ENCODE data around the gene MTHFSD. TPM values are rescaled to one million over a fixed set of nuclear protein-coding genes. Genes with fewer than 3 reads are reported as not detected.
A peak's percentile ranks its signal among the peaks of the same experiment; 100 is the strongest.

The MTHFSD gene
- polyA plus RNA-seq, 3 donors from 2014 or later, result 7.9 to 15.5 (median 12.3) TPM

DNA sequence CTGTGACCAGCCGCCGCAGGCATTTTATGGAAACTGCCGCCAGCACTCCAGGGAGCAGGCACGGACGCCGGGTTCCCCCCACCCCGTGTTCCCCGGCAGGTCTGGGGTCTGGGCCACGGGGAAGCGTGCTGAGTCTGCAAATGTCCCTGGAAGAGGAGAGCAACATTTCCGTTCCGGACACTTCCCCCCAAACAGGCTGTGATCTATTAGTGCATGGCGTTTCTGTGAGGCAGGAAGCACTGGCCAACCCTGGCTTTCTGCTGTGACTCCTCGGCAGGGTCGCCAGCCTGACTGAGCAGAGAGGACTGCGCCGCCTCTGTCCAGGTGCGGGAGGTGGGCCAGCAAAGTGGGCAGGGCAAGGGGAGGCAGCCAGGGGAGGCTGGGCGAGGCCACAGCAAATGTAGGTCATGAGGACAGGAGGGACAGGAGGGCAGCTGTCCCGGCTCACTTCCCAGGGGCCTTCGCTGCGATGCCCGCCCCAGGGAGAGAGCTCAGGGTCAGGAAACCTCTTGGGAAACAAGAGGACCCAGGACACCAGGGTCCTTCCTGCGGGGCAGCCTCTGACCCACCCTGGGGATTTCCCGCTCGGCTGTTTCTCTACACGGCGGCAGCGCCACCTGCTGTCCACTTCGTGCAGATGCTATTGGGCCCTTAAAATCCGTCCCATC is 35.3 kb downstream of the MTHFSD start:
- Mint-ChIP-seq H3K27ac (no peak overlapping the region), H3K9me3 (no peaks in the 10 kb centered on the region), H3K4me1 (peaks cover 9 to 10% of the 10 kb centered on the region in 2 donors), H3K27me3 (ENCODE audit: low read depth in 3 of 3) (peaks cover 7 to 21% (median 16%) of the 10 kb centered on the region in 3 donors), H3K4me3 (peak overlapping the region in 2 of 5 donors; percentile 21 to 50), H3K36me3 (no peaks in the 10 kb centered on the region)
- DNase-seq, result peak; percentile 30 to 41 (median 31)

DNA sequence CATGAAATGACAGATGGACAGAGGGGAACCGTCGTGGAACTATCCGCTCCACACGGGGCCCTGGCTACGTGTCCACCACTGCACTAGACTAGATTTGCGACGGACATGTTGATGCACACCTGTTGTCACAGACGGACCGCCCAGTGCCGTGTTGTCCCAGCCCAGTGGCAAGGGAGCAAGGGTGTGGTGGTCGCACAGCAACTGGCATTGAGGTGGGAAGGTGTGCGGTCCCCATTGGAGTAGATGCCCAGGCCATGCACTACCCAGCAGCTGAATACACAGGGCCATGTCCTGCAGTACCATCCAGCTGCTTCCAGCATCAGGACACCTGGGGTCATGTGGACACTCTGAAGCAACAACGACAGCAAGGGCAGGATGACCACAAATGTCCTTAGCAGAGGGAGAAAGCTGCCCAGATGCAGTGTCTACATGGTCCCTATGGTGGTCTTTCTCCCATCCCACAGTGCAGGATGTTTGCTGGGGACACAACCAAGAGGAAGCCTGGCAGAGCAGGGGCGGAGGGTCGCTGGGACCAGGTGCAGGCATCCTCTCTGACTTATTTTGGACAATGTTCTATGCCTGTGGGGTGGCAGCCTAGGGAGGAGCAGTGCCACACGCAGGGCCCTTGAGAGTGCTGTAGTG is 35.9 kb downstream of the MTHFSD start:
- Mint-ChIP-seq H3K4me1 (peaks cover 9 to 10% of the 10 kb centered on the region in 2 donors), H3K27me3 (ENCODE audit: low read depth in 3 of 3) (peaks cover 8 to 26% (median 19%) of the 10 kb centered on the region in 3 donors), H3K9me3 (no peaks in the 10 kb centered on the region), H3K36me3 (no peaks in the 10 kb centered on the region), H3K4me3 (no peak overlapping the region), H3K27ac (no peak overlapping the region)
- DNase-seq, result no peak

DNA sequence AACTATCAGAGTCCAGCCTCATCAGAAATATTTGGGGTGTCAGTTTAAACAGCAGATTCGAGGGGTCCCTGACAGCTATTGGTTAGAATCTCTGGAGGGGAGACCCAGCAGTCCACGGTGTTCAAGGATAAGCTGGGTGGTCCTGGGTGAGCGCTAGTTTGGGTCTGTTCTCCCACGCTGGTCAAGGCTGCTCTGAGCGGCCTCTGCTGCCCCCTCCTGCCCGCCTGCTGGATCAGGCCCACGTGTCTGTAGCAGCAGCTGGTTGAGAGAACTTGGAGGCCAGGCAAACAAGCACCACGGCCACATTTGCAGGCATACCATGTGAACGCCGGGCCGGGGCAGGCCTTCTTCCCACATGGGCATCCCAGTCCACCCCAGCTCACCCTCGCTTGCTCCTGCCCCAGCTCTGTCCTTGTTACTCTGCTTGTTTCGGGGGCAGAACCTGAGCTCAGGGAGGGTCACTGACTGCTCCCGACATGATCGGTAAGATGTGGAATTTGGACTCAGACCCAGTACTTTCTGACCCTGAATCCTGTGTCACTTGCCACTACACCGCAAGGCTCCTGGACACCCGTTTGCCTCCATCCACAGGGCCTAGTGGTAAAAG is 37.3 kb downstream of the MTHFSD start:
- H3K9me3 Mint-ChIP-seq, result no peaks in the 10 kb centered on the region
- H3K36me3 Mint-ChIP-seq, result peaks cover 0 to 4% (median 0%) of the 10 kb centered on the region in 3 donors
- no peak overlapping the region for H3K4me3 Mint-ChIP-seq
- H3K27ac Mint-ChIP-seq, result no peak overlapping the region
- H3K27me3 Mint-ChIP-seq (ENCODE audit: low read depth in 3 of 3), result peaks cover 14 to 30% (median 23%) of the 10 kb centered on the region in 3 donors
- peaks cover 9 to 16% of the 10 kb centered on the region in 2 donors for H3K4me1 Mint-ChIP-seq
- no peak for DNase-seq

DNA sequence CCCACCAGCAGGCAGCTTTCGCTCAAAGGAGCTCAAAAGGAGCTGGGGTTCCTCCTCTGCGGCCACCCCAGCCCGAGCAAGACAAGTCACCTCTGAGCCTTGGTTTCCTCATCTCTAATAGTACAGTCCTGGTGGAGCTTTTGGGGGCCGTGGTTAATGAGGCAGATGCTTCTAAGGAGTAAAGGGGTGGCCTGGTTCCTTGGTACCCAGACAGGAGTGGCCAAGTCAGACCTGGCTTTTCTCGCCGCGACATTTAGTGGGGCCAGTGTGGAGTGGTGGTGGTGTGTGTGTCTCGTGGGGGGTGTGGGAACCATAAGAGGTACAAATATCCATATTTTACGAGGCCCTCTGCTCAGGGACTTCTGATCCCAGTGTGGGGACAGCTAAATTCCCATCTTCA is 38.0 kb downstream of the MTHFSD start:
- DNase-seq, result no peak
- no peaks in the 10 kb centered on the region for H3K9me3 Mint-ChIP-seq
- no peak overlapping the region for H3K27ac Mint-ChIP-seq
- peaks cover 9 to 16% of the 10 kb centered on the region in 2 donors for H3K4me1 Mint-ChIP-seq
- H3K27me3 Mint-ChIP-seq (ENCODE audit: low read depth in 3 of 3), result peaks cover 14 to 30% (median 25%) of the 10 kb centered on the region in 3 donors
- peaks cover 0 to 4% (median 0%) of the 10 kb centered on the region in 3 donors for H3K36me3 Mint-ChIP-seq
- H3K4me3 Mint-ChIP-seq, result no peak overlapping the region

DNA sequence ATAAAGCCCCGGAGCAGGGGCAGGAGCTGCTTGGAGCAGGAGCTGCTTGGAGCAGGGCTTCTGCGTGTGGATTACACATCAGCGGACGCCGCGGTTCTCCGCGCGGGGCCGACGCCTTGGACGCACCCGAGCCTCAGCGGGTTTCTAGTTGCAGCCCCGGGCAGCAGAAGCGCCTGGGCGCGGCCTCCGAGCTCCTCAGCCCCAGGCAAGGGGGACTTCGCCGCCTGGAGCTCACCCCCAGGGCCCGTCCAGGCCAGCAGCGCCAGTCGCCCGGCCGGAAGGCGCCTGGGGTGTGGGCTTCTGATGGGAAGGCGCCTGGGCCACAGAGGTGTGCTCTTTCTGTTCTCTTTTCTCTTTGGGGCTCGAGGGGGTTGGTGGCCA is 38.4 kb downstream of the MTHFSD start:
- H3K9me3 Mint-ChIP-seq, result no peaks in the 10 kb centered on the region
- H3K4me1 Mint-ChIP-seq, result peaks cover 9 to 16% of the 10 kb centered on the region in 2 donors
- peaks cover 15 to 28% (median 25%) of the 10 kb centered on the region in 3 donors for H3K27me3 Mint-ChIP-seq (ENCODE audit: low read depth in 3 of 3)
- no peak overlapping the region for H3K27ac Mint-ChIP-seq
- DNase-seq, result no peak
- H3K4me3 Mint-ChIP-seq, result no peak overlapping the region
- H3K36me3 Mint-ChIP-seq, result peaks cover 0 to 4% (median 0%) of the 10 kb centered on the region in 3 donors

DNA sequence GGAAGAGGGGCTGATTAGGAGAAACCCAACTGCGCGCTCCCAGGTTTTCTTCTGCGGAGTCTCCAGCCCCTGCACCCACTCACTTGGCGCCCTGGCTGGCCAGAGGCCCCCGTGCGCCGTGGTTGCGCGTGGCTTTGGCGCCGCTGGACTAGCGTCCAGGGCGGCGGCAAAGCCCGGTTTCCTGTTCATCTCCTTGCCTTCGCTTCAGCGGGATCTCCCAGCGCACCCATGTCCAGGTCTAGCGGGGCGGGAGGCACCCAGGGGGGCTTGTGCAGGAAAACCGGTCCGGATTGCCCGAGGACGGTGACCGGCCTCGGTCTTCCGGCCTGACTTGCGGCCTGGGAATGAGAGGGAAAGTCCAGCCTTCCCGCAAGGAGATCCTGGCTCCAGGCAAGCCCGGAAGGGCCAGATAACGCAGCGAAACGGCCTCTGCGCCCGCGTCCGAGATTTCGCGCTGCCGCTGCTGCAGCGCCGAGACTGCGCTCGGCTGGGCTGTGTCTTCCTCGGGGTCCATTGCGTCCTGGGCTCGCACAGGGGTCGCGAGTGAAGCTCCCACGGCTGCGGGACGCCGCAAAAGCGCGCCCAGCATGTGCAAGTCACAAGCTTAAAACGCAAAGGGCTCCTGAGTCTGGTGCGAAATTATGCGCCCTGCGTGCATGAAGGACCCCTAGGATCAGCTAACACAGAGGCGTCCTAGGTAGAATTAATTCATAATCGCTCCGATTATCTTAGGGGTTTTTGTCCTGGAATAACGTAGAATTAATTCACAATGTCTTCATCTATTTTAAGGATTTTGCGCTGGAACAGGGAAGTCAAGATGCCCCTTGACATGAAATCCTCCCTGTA is 39.0 kb downstream of the MTHFSD start:
- no peak for DNase-seq
- H3K4me1 Mint-ChIP-seq, result peaks cover 9 to 16% of the 10 kb centered on the region in 2 donors
- H3K9me3 Mint-ChIP-seq, result no peaks in the 10 kb centered on the region
- peaks cover 0 to 4% (median 0%) of the 10 kb centered on the region in 3 donors for H3K36me3 Mint-ChIP-seq
- H3K27me3 Mint-ChIP-seq (ENCODE audit: low read depth in 3 of 3), result peaks cover 17 to 28% (median 25%) of the 10 kb centered on the region in 3 donors
- H3K4me3 Mint-ChIP-seq, result no peak overlapping the region
- no peak overlapping the region for H3K27ac Mint-ChIP-seq

DNA sequence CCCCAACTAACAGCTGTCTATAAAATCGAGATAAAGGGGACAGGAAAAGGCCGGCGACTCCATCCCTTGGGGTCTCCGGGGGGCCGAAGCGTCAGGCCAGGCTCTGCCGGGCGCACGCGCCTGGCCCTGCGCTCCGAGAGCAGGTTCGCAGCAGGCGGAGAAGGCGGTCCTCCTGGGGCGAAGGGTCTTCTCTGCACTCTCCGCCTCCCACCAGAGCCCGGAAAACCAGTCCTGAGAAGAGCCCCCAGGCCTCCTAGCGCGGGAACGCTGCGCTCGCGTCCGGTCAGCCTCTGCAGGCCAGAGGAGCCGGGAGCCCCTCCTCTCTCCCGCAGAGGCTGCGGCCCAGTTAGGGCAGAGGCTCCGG is 39.6 kb downstream of the MTHFSD start:
- H3K4me3 Mint-ChIP-seq, result no peak overlapping the region
- peaks cover 17 to 28% (median 28%) of the 10 kb centered on the region in 3 donors for H3K27me3 Mint-ChIP-seq (ENCODE audit: low read depth in 3 of 3)
- H3K27ac Mint-ChIP-seq, result no peak overlapping the region

DNA sequence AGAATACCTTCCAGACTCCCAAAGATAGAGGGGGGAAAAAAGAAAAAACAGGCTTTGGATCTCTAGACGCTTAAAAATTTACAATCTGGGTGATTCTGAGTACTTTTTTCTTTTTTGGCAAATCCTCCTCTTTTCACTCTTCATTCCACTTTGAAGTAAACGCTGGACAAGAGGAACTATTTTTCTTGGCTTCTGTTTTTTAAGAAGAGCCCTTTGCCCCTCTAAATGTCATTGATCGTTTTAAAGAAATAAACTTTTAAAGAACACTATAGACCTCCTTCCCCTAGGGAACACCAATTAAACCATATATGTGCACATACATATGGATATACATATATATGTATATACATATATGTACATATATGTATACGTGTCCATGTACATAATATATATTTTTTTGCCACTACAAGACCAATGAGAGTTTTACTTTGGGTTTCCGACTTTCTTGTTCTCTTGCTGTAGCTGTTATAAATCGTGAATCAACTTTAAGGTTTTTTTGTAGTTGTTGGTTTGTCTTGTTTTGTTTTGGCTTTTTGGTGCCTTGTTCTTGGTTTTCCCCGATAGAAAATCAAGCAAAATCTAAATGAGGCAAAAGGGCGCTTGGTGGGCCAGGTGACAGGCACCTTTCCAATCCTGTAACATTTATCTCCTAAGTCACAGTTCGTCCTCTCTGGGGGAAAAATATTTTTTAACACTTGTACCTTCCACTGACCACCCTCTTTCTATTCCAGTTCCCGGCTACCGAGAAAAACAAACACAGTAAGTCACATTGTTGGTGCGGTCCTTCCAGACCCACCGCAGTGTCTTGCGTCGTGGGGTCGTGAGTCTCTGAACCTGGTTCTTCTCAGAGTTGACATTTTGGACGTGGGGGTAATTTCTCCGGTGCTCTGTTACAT is 40.3 kb downstream of the MTHFSD start:
- DNase-seq, result no peak
- H3K4me3 Mint-ChIP-seq, result peak overlapping the region in 1 of 5 donors; percentile 11
- no peaks in the 10 kb centered on the region for H3K9me3 Mint-ChIP-seq
- H3K27me3 Mint-ChIP-seq (ENCODE audit: low read depth in 3 of 3), result peaks cover 17 to 28% (median 25%) of the 10 kb centered on the region in 3 donors
- no peak overlapping the region for H3K27ac Mint-ChIP-seq
- peaks cover 0 to 4% (median 0%) of the 10 kb centered on the region in 3 donors for H3K36me3 Mint-ChIP-seq
- H3K4me1 Mint-ChIP-seq, result peaks cover 6 to 9% of the 10 kb centered on the region in 2 donors

More for the DNA sequence above, 39.6 kb downstream of the MTHFSD start:
- Mint-ChIP-seq H3K36me3 (peaks cover 0 to 4% (median 0%) of the 10 kb centered on the region in 3 donors), H3K9me3 (no peaks in the 10 kb centered on the region), H3K4me1 (peaks cover 11 to 15% of the 10 kb centered on the region in 2 donors)
- no peak for DNase-seq

DNA sequence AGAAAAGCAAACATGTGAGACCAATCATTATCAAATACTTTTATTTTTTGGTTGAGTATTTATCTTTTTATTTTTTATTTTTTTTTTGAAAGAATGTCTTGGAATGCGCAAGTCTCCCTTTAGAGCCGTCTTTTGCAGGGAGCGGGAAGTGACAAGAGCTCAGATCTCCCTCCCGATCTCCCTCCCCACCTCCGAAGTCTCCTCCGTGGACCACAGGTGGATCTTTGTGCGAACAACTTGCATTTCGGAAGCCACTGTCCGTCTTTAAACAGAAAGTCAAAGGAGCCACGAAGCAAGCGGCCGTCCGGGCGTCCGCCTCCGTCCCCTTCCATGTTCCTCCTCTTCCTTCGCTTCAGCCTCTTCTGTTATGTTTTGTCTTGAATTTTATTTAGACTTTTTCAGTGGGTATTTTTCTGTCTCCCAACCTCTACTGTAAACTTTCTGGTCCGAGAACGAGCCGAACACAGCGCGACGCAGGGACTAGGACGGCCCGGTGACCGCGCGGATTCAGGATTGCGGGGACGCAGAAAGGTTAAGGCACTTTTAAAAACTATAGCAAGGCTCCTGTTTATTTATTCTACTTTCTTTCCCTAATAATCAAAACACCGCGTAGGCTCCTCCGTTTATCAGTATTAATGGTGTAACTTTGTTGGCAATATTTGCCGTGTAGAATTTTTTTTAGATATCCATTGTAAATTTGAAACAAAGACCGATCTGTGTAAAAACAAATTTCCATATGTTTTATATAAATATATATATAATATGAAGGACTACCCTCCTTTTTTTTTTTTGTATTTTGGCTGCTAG is 41.4 kb downstream of the MTHFSD start:
- H3K4me3 Mint-ChIP-seq, result peak overlapping the region in 3 of 5 donors; percentile 11 to 30 (median 18)
- H3K9me3 Mint-ChIP-seq, result no peaks in the 10 kb centered on the region
- peaks cover 8 to 13% of the 10 kb centered on the region in 2 donors for H3K4me1 Mint-ChIP-seq
- H3K27me3 Mint-ChIP-seq (ENCODE audit: low read depth in 3 of 3), result peaks cover 16 to 31% (median 24%) of the 10 kb centered on the region in 3 donors
- H3K36me3 Mint-ChIP-seq, result peaks cover 0 to 7% (median 0%) of the 10 kb centered on the region in 3 donors
- DNase-seq, result no peak
- no peak overlapping the region for H3K27ac Mint-ChIP-seq

DNA sequence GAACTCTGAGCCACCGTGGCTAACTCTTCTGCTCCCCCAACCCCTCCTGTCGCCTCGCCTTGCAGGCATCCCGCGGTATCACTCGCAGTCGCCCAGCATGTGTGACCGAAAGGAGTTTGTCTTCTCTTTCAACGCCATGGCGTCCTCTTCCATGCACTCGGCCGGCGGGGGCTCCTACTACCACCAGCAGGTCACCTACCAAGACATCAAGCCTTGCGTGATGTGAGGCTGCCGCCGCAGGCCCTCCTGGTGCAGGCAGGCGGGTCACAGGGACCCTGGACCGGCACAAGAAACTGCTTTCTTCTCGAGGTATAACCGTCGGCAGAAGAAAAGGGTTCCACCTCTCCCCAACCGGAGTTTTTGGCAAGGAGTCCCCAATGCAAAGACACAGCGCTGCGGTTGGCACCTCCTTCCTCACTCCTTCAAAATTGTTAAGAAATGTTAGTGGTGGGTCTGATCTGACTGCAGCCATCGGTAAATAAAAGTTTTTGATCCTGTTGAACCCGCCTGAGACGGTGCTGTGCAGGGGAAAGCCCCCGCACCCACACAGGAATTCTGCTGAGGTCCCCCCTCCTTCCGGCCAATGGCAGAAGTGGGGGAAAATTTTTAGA is 42.1 kb downstream of the MTHFSD start:
- Mint-ChIP-seq H3K4me1 (peaks cover 8 to 13% of the 10 kb centered on the region in 2 donors), H3K4me3 (peak overlapping the region in 3 of 5 donors; percentile 11 to 49 (median 18)), H3K27me3 (ENCODE audit: low read depth in 3 of 3) (peaks cover 17 to 26% (median 22%) of the 10 kb centered on the region in 3 donors), H3K9me3 (no peaks in the 10 kb centered on the region), H3K36me3 (peaks cover 0 to 7% (median 0%) of the 10 kb centered on the region in 3 donors), H3K27ac (no peak overlapping the region)
- no peak for DNase-seq

DNA sequence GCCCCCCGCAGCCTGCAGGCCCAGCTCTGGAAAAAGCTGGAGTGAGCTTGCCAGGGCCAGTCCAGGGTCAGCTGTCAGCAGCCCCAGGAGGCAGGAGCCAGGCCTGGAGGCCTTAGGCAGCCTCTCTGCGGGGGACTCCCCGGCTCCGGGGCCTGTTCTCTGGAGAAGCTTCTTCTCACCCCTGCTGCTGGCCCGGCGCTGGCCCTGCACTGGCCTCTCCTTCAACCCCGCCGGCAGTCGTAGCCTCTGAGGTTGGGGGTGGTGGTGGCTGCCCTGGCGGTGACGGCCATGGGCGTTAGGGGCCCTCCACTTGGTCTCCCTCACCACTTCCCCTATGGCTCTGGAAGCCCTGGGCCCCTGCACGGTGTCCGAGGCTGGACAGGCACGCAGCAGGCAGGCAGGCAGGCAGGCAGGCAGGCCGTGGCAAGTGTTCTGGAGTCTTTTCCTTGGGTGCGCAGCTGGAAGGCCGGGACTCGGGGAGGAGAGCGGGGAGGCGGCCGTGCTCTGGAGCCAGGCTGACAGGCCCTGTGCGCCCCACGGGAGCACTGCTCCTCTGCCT is 42.7 kb downstream of the MTHFSD start:
- Mint-ChIP-seq H3K27ac (no peak overlapping the region), H3K9me3 (no peaks in the 10 kb centered on the region), H3K36me3 (peaks cover 0 to 7% (median 0%) of the 10 kb centered on the region in 3 donors), H3K27me3 (ENCODE audit: low read depth in 3 of 3) (peaks cover 20 to 27% (median 25%) of the 10 kb centered on the region in 3 donors), H3K4me1 (peaks cover 11 to 18% of the 10 kb centered on the region in 2 donors), H3K4me3 (no peak overlapping the region)
- no peak for DNase-seq

Data from immature natural killer cell (primary cell).